Breast epithelium (tissue), 3 donors: ENCODE data around the gene TMED5.

Experiments used
- POLR2A ChIP-seq: fragments of 450-650 bp; IDR thresholded peaks from one replicate; pipeline ENCODE4 v1.6.1; 2016; ENCODE audit warnings: antibody characterized with exemption, mild to moderate bottlenecking, moderate library complexity
- TF ChIP-seq, protein P1 (sequence below), 3 donors: fragments of 450-650 bp; IDR thresholded peaks; one replicate each; pipeline ENCODE4 v1.5.1; 2016 to 2017; ENCODE audit warnings: antibody characterized with exemption in 3 of 3, mild to moderate bottlenecking in 3 of 3, moderate library complexity in 3 of 3

GRCh38 chr1:93194231-93194990 lies 14.2 kb upstream of the TMED5 start:
- TF ChIP-seq, protein P1, sequence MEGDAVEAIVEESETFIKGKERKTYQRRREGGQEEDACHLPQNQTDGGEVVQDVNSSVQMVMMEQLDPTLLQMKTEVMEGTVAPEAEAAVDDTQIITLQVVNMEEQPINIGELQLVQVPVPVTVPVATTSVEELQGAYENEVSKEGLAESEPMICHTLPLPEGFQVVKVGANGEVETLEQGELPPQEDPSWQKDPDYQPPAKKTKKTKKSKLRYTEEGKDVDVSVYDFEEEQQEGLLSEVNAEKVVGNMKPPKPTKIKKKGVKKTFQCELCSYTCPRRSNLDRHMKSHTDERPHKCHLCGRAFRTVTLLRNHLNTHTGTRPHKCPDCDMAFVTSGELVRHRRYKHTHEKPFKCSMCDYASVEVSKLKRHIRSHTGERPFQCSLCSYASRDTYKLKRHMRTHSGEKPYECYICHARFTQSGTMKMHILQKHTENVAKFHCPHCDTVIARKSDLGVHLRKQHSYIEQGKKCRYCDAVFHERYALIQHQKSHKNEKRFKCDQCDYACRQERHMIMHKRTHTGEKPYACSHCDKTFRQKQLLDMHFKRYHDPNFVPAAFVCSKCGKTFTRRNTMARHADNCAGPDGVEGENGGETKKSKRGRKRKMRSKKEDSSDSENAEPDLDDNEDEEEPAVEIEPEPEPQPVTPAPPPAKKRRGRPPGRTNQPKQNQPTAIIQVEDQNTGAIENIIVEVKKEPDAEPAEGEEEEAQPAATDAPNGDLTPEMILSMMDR (IDR thresholded peaks at IDR 0.05), result no peak
- no peak for TF ChIP-seq POLR2A
